Fibroblast of skin of left biceps (primary cell): ENCODE measurements around the gene CARNS1.

Experiments
- DNase-seq, 2 experiments: peaks; one replicate each; pipeline ENCODE4 v3.0.0-alpha.2; 2013; ENCODE audit warnings: low read depth in 2 of 2

The CARNS1 gene

GRCh38 chr11:67440229-67441097, 25.0 kb downstream of the CARNS1 start:
- DNase-seq, result no peak

- DNase-seq, result no peak
These were observed 25.7 kb downstream of the CARNS1 start for GRCh38 chr11:67441098-67441563.

- no peak for DNase-seq
These were observed 26.4 kb downstream of the CARNS1 start for GRCh38 chr11:67441731-67442351.

GRCh38 chr11:67442504-67443404, 27.3 kb downstream of the CARNS1 start:
- no peak for DNase-seq

GRCh38 chr11:67445515-67445914, 30.0 kb downstream of the CARNS1 start:
- no peak for DNase-seq

GRCh38 chr11:67448220-67448609, 32.7 kb downstream of the CARNS1 start:
- no peak for DNase-seq

- DNase-seq, result no peak
These were observed 33.8 kb downstream of the CARNS1 start for GRCh38 chr11:67449116-67449844.

- no peak for DNase-seq
These were observed 35.5 kb downstream of the CARNS1 start for GRCh38 chr11:67450796-67451657.

- no peak for DNase-seq
These were observed 36.1 kb downstream of the CARNS1 start for GRCh38 chr11:67451658-67451976.

- DNase-seq, result no peak
These were observed 36.9 kb downstream of the CARNS1 start, which contains the start of gene GPR152 for GRCh38 chr11:67452141-67452952. GPR152 (minus strand) TSS chr11:67452729; CDS start chr11:67452724, 5 bp downstream.

GRCh38 chr11:67453816-67454732, 38.6 kb downstream of the CARNS1 start:
- DNase-seq, result no peak

GRCh38 chr11:67455054-67455453, 39.6 kb downstream of the CARNS1 start, which contains the start of gene CABP4:
CABP4 (plus strand) TSS chr11:67455354; CDS start chr11:67455424, 70 bp downstream.
- no peak for DNase-seq

- DNase-seq, result no peak
These were observed 40.7 kb downstream of the CARNS1 start for GRCh38 chr11:67456068-67456705.

- no peak for DNase-seq
These were observed 42.0 kb downstream of the CARNS1 start for GRCh38 chr11:67457453-67457852.

- no peak for DNase-seq
These were observed 42.8 kb downstream of the CARNS1 start for GRCh38 chr11:67458266-67458665.

- no peak for DNase-seq
These were observed 47.7 kb downstream of the CARNS1 start for GRCh38 chr11:67463186-67463585.

GRCh38 chr11:67463680-67464410, 48.4 kb downstream of the CARNS1 start:
- no peak for DNase-seq
